A673 (cell line): Measurements from ENCODE around the gene ZNF554. TPM values are rescaled to one million over a fixed set of nuclear protein-coding genes. Genes with fewer than 3 reads are reported as not detected.

Experiments used
- BruUV-seq: library from RNA; stranded (reverse); fragments of 400-500 nt; replicated peaks from 2 replicates; lab custom pipeline; 2021; lab: Mats Ljungman, UMichigan
- CTCF ChIA-PET: fragments of 300-600 bp; sonication (Branson Sonifier 250); formaldehyde crosslinking; loops from one replicate; lab custom pipeline; 2022; ENCODE audit warnings: antibody characterized with exemption; lab: Charles Lee
- POLR2A ChIA-PET: fragments of 300-600 bp; sonication (Branson Sonifier 250); formaldehyde crosslinking; loops from one replicate; lab custom pipeline; 2022; ENCODE audit warnings: antibody characterized with exemption; ENCODE audit not compliant: low non-redundant PET; lab: Charles Lee
- DNase-seq: peaks from one replicate; pipeline ENCODE4 v3.0.0-alpha.2; 2015; ENCODE audit warnings: low spot score
- H3K27ac ChIP-seq: fragments of 200-600 bp; sonication (generic); 2 replicates; pipeline ENCODE4 v1.5.1; 2016; ENCODE audit warnings: mixed run types, low read depth, mild to moderate bottlenecking, mixed read lengths, antibody characterized with exemption, low read length; ENCODE audit not compliant: poor library complexity, severe bottlenecking
- H3K27me3 ChIP-seq: fragments of 200-600 bp; sonication (generic); replicated peaks from 2 replicates; pipeline ENCODE4 v1.6.1; 2017; ENCODE audit warnings: mixed run types, low read depth, mild to moderate bottlenecking, mixed read lengths, antibody characterized with exemption, low read length; ENCODE audit not compliant: insufficient read depth, poor library complexity
- H3K36me3 ChIP-seq: fragments of 200-600 bp; sonication (generic); 2 replicates; pipeline ENCODE4 v1.6.1; 2016; ENCODE audit warnings: mixed run types, mild to moderate bottlenecking, mixed read lengths, antibody characterized with exemption, low read length; ENCODE audit not compliant: insufficient read depth, poor library complexity, severe bottlenecking
- H3K4me1 ChIP-seq: fragments of 200-600 bp; sonication (generic); 2 replicates; pipeline ENCODE4 v1.6.1; 2017; ENCODE audit warnings: mixed run types, mild to moderate bottlenecking, mixed read lengths, antibody characterized with exemption, low read length; ENCODE audit not compliant: insufficient read depth, poor library complexity, severe bottlenecking
- H3K4me3 ChIP-seq: fragments of 200-600 bp; sonication (generic); 2 replicates; pipeline ENCODE4 v1.5.1; 2016; ENCODE audit warnings: low read depth, mixed run types, mild to moderate bottlenecking, mixed read lengths, low read length; ENCODE audit not compliant: poor library complexity, severe bottlenecking
- H3K9me3 ChIP-seq: fragments of 200-600 bp; sonication (generic); 2 replicates; pipeline ENCODE4 v1.6.1; 2016; ENCODE audit warnings: mixed run types, low read depth, mild to moderate bottlenecking, mixed read lengths, antibody characterized with exemption, low read length; ENCODE audit not compliant: poor library complexity, severe bottlenecking
- CTCF ChIP-seq: fragments of 300-800, 200-600 bp; sonication (generic); conservative IDR thresholded peaks from 2 replicates; pipeline ENCODE4 v1.5.1; 2017; ENCODE audit warnings: low read depth, mild to moderate bottlenecking, antibody characterized with exemption, low read length, moderate library complexity, mixed read lengths
- EZH2 ChIP-seq: fragments of 200-600 bp; sonication (generic); IDR thresholded peaks from 2 replicates; pipeline ENCODE4 v1.6.1; 2017; ENCODE audit warnings: borderline replicate concordance, low read depth, mild to moderate bottlenecking, mixed read lengths, antibody characterized with exemption, low read length; ENCODE audit not compliant: poor library complexity, severe bottlenecking
- intact Hi-C: fragments of 100-400 bp; cut with micrococcal nuclease; formaldehyde crosslinking; loops from one replicate; pipeline ENCODE4 v1.10.0; 2022; ENCODE audit not compliant: unreplicated experiment
- total RNA-seq: library from RNA; stranded (reverse); gene quantifications from 2 replicates; pipeline ENCODE4 v1.2.3, GENCODE V29; 2021

Gene ZNF554
- total RNA-seq, 1 experiment from 2014 or later = 3.5 TPM

GRCh38 chr19:2811735-2812413, 7.8 kb upstream of the ZNF554 start:
- Histone ChIP-seq H3K9me3 (no peaks in the 10 kb centered on the region), H3K4me1 (no peaks in the 10 kb centered on the region), H3K36me3 (peaks cover 29% of the 10 kb centered on the region), H3K4me3 (no peak overlapping the region), H3K27me3 (no peaks in the 10 kb centered on the region), H3K27ac (no peak overlapping the region)
- ChIA-PET CTCF (no interaction called here), POLR2A (no interaction called here)
- TF ChIP-seq CTCF = no peak
- no peak for TF ChIP-seq EZH2
- intact Hi-C loops = no loop called here
- BruUV-seq = no TSS peak
- no peak for DNase-seq

GRCh38 chr19:2812414-2813234, 7.0 kb upstream of the ZNF554 start:
- Histone ChIP-seq H3K9me3 (no peaks in the 10 kb centered on the region), H3K36me3 (peaks cover 29% of the 10 kb centered on the region), H3K27ac (no peak overlapping the region), H3K27me3 (no peaks in the 10 kb centered on the region), H3K4me3 (no peak overlapping the region), H3K4me1 (no peaks in the 10 kb centered on the region)
- no peak for DNase-seq
- CTCF ChIA-PET = no interaction called here
- no TSS peak for BruUV-seq
- no peak for TF ChIP-seq EZH2
- no peak for TF ChIP-seq CTCF
- POLR2A ChIA-PET = no interaction called here
- intact Hi-C loops = no loop called here

GRCh38 chr19:2813235-2814160, 6.2 kb upstream of the ZNF554 start:
- no peak for DNase-seq
- ChIA-PET CTCF (no interaction called here), POLR2A (no interaction called here)
- Histone ChIP-seq H3K4me3 (no peak overlapping the region), H3K36me3 (peaks cover 25% of the 10 kb centered on the region), H3K4me1 (no peaks in the 10 kb centered on the region), H3K27ac (no peak overlapping the region), H3K9me3 (no peaks in the 10 kb centered on the region), H3K27me3 (no peaks in the 10 kb centered on the region)
- TF ChIP-seq EZH2 (no peak), CTCF (no peak)
- no TSS peak for BruUV-seq
- intact Hi-C loops = no loop called here
